CD4-positive, alpha-beta T cell treated with Interleukin-12 subunit alpha and Interleukin-12 subunit beta, for 1 hour (primary cell): ENCODE results near the gene ZNF783.
"Not testable (repeated sequence)": the region's sequence is repeated elsewhere in the genome, so short reads cannot be mapped to it uniquely, and the experiment has no call there.

Experiments used
- DNase-seq: peaks from one replicate; pipeline ENCODE4 v3.0.0-alpha.2; 2020

Gene ZNF783

GRCh38 chr7:149261829-149262617 lies at the start of gene ZNF783:
Gene ZNF783 (plus strand): TSS chr7:149262196. CDS start chr7:149262334, 138 bp downstream.
- DNase-seq: peak; percentile 91

GRCh38 chr7:149214020-149214720 lies 47.8 kb upstream of the ZNF783 start:
- DNase-seq: no peak

GRCh38 chr7:149216402-149216801 lies 45.6 kb upstream of the ZNF783 start:
- no peak for DNase-seq

- no peak for DNase-seq
These were observed 44.4 kb upstream of the ZNF783 start for GRCh38 chr7:149217570-149217969.

GRCh38 chr7:149218469-149219420 lies 43.3 kb upstream of the ZNF783 start:
- DNase-seq: no peak

GRCh38 chr7:149220534-149220933 lies 41.5 kb upstream of the ZNF783 start:
- DNase-seq: no peak

- no peak for DNase-seq
These were observed 38.8 kb upstream of the ZNF783 start for GRCh38 chr7:149223176-149223575.

GRCh38 chr7:149223761-149224160 lies 38.2 kb upstream of the ZNF783 start:
- no peak for DNase-seq

GRCh38 chr7:149224352-149224751 lies 37.6 kb upstream of the ZNF783 start:
- no peak for DNase-seq

- no peak for DNase-seq
These were observed 36.9 kb upstream of the ZNF783 start for GRCh38 chr7:149225106-149225505.

GRCh38 chr7:149225656-149226055 lies 36.3 kb upstream of the ZNF783 start:
- no peak for DNase-seq

GRCh38 chr7:149226366-149226765 lies 35.6 kb upstream of the ZNF783 start:
- not testable (repeated sequence) for DNase-seq

GRCh38 chr7:149226840-149227494 lies 35.0 kb upstream of the ZNF783 start:
- DNase-seq: no peak

- DNase-seq: no peak
These were observed 33.0 kb upstream of the ZNF783 start for GRCh38 chr7:149228831-149229471.

- no peak for DNase-seq
These were observed 32.5 kb upstream of the ZNF783 start for GRCh38 chr7:149229526-149229925.

- DNase-seq: no peak
These were observed 29.6 kb upstream of the ZNF783 start for GRCh38 chr7:149232362-149232761.

- not testable (repeated sequence) for DNase-seq
These were observed 28.3 kb upstream of the ZNF783 start for GRCh38 chr7:149233655-149234204.

- no peak for DNase-seq
These were observed 24.5 kb upstream of the ZNF783 start for GRCh38 chr7:149237502-149237901.

GRCh38 chr7:149238051-149238450 lies 23.9 kb upstream of the ZNF783 start:
- DNase-seq: no peak

GRCh38 chr7:149239345-149240143 lies 22.5 kb upstream of the ZNF783 start, which contains the start of gene ZNF212:
Gene ZNF212 (plus strand): TSS chr7:149239651. CDS start chr7:149239779, 128 bp downstream.
- peak; percentile 88 for DNase-seq

GRCh38 chr7:149240637-149241036 lies 21.4 kb upstream of the ZNF783 start:
- no peak for DNase-seq
